HG03457 (cell line): Measurements from ENCODE around the gene UBE2D2.

Experiments used
- ATAC-seq: cut with Tn5 transposase; IDR thresholded peaks from one replicate; pipeline ENCODE4 v1.9.1; 2021; ENCODE audit warnings: moderate number of reproducible peaks; ENCODE audit not compliant: unreplicated experiment

UBE2D2 gene

GRCh38 chr5:139658928-139659667, 98.0 kb downstream of the UBE2D2 start:
- ATAC-seq = no peak

GRCh38 chr5:139659695-139660101, 98.6 kb downstream of the UBE2D2 start:
- ATAC-seq = no peak

- ATAC-seq = no peak
Observed at GRCh38 chr5:139660105-139660922, 99.2 kb downstream of the UBE2D2 start.

GRCh38 chr5:139660923-139661814, 100.0 kb downstream of the UBE2D2 start:
- no peak for ATAC-seq

- ATAC-seq = no peak
Observed at GRCh38 chr5:139662617-139663016, 101.5 kb downstream of the UBE2D2 start.

GRCh38 chr5:139663207-139664085, 102.3 kb downstream of the UBE2D2 start:
- ATAC-seq = no peak

- ATAC-seq = peak; percentile 34
Observed at GRCh38 chr5:139664086-139664693, 103.1 kb downstream of the UBE2D2 start.

GRCh38 chr5:139664727-139665351, 103.7 kb downstream of the UBE2D2 start:
- no peak for ATAC-seq

GRCh38 chr5:139665626-139666025, 104.5 kb downstream of the UBE2D2 start:
- no peak for ATAC-seq

GRCh38 chr5:139666551-139666950, 105.4 kb downstream of the UBE2D2 start:
- ATAC-seq = no peak

- no peak for ATAC-seq
Observed at GRCh38 chr5:139667001-139667729, 106.0 kb downstream of the UBE2D2 start.

- ATAC-seq = no peak
Observed at GRCh38 chr5:139667730-139668063, 106.6 kb downstream of the UBE2D2 start.

- ATAC-seq = no peak
Observed at GRCh38 chr5:139668064-139668880, 107.1 kb downstream of the UBE2D2 start.

- no peak for ATAC-seq
Observed at GRCh38 chr5:139668924-139669661, 108.0 kb downstream of the UBE2D2 start.

- peak; percentile 27 for ATAC-seq
Observed at GRCh38 chr5:139669662-139670368, 108.7 kb downstream of the UBE2D2 start.

GRCh38 chr5:139670369-139671095, 109.4 kb downstream of the UBE2D2 start:
- ATAC-seq = peak; percentile 35
